CD4-positive, alpha-beta T cell (primary cell): ENCODE results near the gene PLIN1. TPM values are rescaled to one million over a fixed set of nuclear protein-coding genes. Genes with fewer than 3 reads are reported as not detected.

ENCODE experiments used
- ATAC-seq: fragments of 200-7000 bp; cut with Tn5 transposase; one replicate; pipeline ENCODE4 v1.10.0; 2022; ENCODE audit warnings: mild to moderate bottlenecking; ENCODE audit not compliant: poor library complexity
- CTCF ChIA-PET: fragments of 350-600 bp; sonication (Branson Sonifier 250); formaldehyde crosslinking; loops from one replicate; lab custom pipeline; 2021; ENCODE audit warnings: antibody characterized with exemption, inconsistent platforms; lab: Charles Lee
- POLR2A ChIA-PET: fragments of 350-600 bp; sonication (Branson Sonifier 250); formaldehyde crosslinking; loops from one replicate; lab custom pipeline; 2021; ENCODE audit warnings: antibody characterized with exemption, inconsistent platforms; lab: Charles Lee
- DNase-seq, 14 experiments: peaks; one replicate each; pipeline ENCODE4 v3.0.0-alpha.2; 2013 to 2020; ENCODE audit warnings: mixed read lengths in 2 of 14
- H3K27ac ChIP-seq, 2 donors: one replicate each; pipeline versions ENCODE4 v1.5.1 to v1.7.0; 2013; ENCODE audit warnings: low read length in 2 of 2, low read depth in 1 of 2, mild to moderate bottlenecking in 1 of 2
- H3K27me3 ChIP-seq, 2 experiments: 1 replicate in 1 of 2; 2 replicates in 1 of 2; pipeline versions ENCODE4 v1.6.1 to v1.7.0; 2013; ENCODE audit warnings: low read length in 2 of 2, control low read depth in 1 of 2, mild to moderate bottlenecking in 1 of 2, moderate library complexity in 1 of 2; ENCODE audit not compliant: insufficient read depth in 2 of 2, control insufficient read depth in 1 of 2
- H3K36me3 ChIP-seq: one replicate; pipeline ENCODE4 v1.6.1; 2013; ENCODE audit warnings: low read length, control low read depth; ENCODE audit not compliant: insufficient read depth
- H3K4me1 ChIP-seq: one replicate; pipeline ENCODE4 v1.6.1; 2013; ENCODE audit warnings: low read length, control low read depth; ENCODE audit not compliant: insufficient read depth
- H3K4me3 ChIP-seq: one replicate; pipeline ENCODE4 v1.5.1; 2013; ENCODE audit warnings: mild to moderate bottlenecking, low read length, moderate library complexity
- H3K9me3 ChIP-seq, 2 experiments: 1 replicate in 1 of 2; 2 replicates in 1 of 2; pipeline versions ENCODE4 v1.6.1 to v1.7.0; 2013; ENCODE audit warnings: low read length in 2 of 2, mild to moderate bottlenecking in 2 of 2, control low read depth in 1 of 2, moderate library complexity in 1 of 2; ENCODE audit not compliant: control insufficient read depth in 1 of 2, insufficient read depth in 1 of 2
- H3K27ac Mint-ChIP-seq: one replicate; pipeline ENCODE4 v1.8.0; 2020; ENCODE audit warnings: mixed read lengths
- H3K27me3 Mint-ChIP-seq: one replicate; pipeline ENCODE4 v1.8.0; 2021; ENCODE audit warnings: mixed read lengths
- H3K36me3 Mint-ChIP-seq: one replicate; pipeline ENCODE4 v1.8.0; 2021; ENCODE audit warnings: low read depth, mixed read lengths
- H3K4me1 Mint-ChIP-seq: one replicate; pipeline ENCODE4 v1.8.0; 2021; ENCODE audit warnings: low read depth, mixed read lengths
- H3K4me3 Mint-ChIP-seq: one replicate; pipeline ENCODE4 v1.8.0; 2020; ENCODE audit warnings: mild to moderate bottlenecking, mixed read lengths
- H3K9me3 Mint-ChIP-seq: one replicate; pipeline ENCODE4 v1.8.0; 2020; ENCODE audit warnings: mixed read lengths
- intact Hi-C, 2 experiments: fragments of 100-400 bp; cut with DNase I in 1 of 2; cut with micrococcal nuclease in 1 of 2; formaldehyde crosslinking; loops; one replicate each; pipeline versions ENCODE4 v1.15.1 to v1.9.0; 2023 to 2025; cut with DNase I, micrococcal nuclease
- total RNA-seq, 174 experiments: library from RNA in 2 of 174; stranded (reverse) in 2 of 174; gene quantifications; one replicate each; pipeline ENCODE4 v1.2.3 and lab custom pipeline; 2021 to 2026
- TF ChIP-seq, protein P1 (sequence below): fragments of 200-600 bp; IDR thresholded peaks from one replicate; pipeline ENCODE4 v1.8.0; 2022; ENCODE audit warnings: antibody characterized with exemption, mild to moderate bottlenecking

The PLIN1 gene
- total RNA-seq, 2 experiments from 2014 or later: 0.08 to 0.22 TPM

DNA sequence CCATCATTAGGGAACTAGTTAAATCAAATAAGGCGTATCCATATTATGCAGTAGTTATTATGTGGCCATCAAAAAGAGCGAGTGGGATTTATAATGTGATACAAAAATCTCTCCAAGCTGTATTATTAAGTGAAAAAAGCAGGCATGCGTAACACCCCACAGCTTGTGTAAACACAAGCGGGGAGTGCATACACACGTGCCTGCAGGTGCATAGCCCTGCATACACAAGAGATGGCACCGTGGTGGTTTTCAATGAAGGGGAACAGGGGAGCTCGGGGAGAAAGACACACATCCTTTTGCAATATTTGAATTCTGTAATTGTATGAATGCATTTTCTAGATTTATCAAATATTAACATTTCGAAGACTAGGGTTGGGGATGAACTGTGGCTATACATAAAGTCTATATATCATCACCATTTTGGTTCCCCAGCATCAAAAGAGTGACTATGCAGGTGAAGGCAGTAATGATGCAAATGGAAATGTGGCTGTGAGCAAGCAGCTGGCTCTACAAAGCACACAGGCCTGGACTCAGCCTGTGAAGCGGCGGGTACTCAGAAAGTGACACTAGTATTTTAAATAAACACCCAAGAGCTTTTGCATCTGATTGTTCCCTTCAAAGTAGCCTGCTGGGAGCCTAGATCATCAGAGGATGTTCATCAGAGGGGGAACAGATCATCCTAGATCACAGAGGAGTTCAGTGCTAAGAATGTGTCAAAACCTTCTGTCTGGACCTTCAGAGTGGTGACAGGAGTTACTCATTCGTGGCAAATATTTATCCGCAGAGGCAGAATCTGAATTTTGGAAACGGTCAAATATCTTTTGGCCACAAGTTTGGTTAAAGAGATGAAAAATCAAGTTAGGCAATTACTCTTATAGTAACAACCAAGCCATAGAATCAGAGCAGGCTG, 14.5 kb downstream of the PLIN1 start:
- Histone ChIP-seq H3K4me1 (peaks cover 3% of the 10 kb centered on the region), H3K36me3 (no peaks in the 10 kb centered on the region), H3K9me3 (peaks cover 0 to 6% of the 10 kb centered on the region in 2 experiments), H3K27ac (no peak overlapping the region), H3K27me3 (peaks cover 18 to 27% of the 10 kb centered on the region in 2 experiments), H3K4me3 (no peak overlapping the region)
- no peak for ATAC-seq
- peaks cover 4% of the 10 kb centered on the region for H3K4me1 Mint-ChIP-seq
- no peaks in the 10 kb centered on the region for H3K36me3 Mint-ChIP-seq
- H3K4me3 Mint-ChIP-seq: no peak overlapping the region
- intact Hi-C loops: no loop called here
- DNase-seq: no peak
- TF ChIP-seq, protein P1, sequence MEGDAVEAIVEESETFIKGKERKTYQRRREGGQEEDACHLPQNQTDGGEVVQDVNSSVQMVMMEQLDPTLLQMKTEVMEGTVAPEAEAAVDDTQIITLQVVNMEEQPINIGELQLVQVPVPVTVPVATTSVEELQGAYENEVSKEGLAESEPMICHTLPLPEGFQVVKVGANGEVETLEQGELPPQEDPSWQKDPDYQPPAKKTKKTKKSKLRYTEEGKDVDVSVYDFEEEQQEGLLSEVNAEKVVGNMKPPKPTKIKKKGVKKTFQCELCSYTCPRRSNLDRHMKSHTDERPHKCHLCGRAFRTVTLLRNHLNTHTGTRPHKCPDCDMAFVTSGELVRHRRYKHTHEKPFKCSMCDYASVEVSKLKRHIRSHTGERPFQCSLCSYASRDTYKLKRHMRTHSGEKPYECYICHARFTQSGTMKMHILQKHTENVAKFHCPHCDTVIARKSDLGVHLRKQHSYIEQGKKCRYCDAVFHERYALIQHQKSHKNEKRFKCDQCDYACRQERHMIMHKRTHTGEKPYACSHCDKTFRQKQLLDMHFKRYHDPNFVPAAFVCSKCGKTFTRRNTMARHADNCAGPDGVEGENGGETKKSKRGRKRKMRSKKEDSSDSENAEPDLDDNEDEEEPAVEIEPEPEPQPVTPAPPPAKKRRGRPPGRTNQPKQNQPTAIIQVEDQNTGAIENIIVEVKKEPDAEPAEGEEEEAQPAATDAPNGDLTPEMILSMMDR: no peak
- ChIA-PET POLR2A (no interaction called here), CTCF (no interaction called here)
- H3K9me3 Mint-ChIP-seq: no peaks in the 10 kb centered on the region
- H3K27me3 Mint-ChIP-seq: peaks cover 52% of the 10 kb centered on the region
- H3K27ac Mint-ChIP-seq: no peak overlapping the region

DNA sequence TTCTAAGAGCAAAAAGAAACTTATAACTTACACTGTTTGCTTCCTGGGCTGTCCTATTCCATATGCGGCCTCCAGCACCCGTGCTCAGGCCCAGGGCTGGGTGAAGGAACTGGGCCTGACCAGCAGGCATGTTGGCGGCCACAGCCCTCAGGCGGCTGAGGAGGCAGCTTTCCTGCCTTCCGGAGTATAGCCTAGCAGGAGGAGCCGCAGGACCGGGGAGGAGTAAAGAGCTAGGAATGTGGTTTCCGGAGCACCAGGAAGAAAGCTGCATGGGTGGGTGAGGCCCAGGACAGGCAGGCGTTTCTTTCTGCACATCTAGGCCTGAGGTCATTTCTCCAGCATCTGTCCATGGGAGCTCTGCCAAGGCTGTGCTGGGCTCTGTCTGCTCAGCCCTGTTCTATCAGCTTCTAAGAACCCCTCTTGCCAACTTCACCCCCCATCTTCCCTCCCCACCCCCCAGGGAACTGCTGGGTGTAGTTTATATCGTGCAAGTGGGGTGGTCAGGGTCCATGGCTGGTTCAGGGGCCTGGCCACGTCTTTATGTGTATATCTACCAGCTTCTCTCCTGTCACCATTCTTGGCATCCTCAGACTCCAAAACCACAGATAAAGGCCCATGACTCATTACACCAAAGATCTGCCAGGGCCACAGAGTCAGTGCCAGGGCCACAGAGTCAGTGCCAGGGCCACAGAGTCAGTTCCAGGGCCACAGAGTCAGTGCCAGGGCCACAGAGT, 16.1 kb downstream of the PLIN1 start:
- DNase-seq: no peak
- TF ChIP-seq, protein P1: no peak
- no peak overlapping the region for H3K4me3 ChIP-seq
- peaks cover 0 to 6% of the 10 kb centered on the region in 2 experiments for H3K9me3 ChIP-seq
- H3K27me3 ChIP-seq: peaks cover 22 to 27% of the 10 kb centered on the region in 2 experiments
- H3K27ac ChIP-seq: no peak overlapping the region
- POLR2A ChIA-PET: no interaction called here
- H3K36me3 ChIP-seq: no peaks in the 10 kb centered on the region
- peaks cover 52% of the 10 kb centered on the region for H3K27me3 Mint-ChIP-seq
- peaks cover 4% of the 10 kb centered on the region for H3K4me1 Mint-ChIP-seq
- H3K27ac Mint-ChIP-seq: no peak overlapping the region
- ATAC-seq: no peak
- peaks cover 3% of the 10 kb centered on the region for H3K4me1 ChIP-seq
- CTCF ChIA-PET: no interaction called here
- H3K9me3 Mint-ChIP-seq: no peaks in the 10 kb centered on the region
- intact Hi-C loops: no loop called here
- no peaks in the 10 kb centered on the region for H3K36me3 Mint-ChIP-seq
- H3K4me3 Mint-ChIP-seq: no peak overlapping the region

DNA sequence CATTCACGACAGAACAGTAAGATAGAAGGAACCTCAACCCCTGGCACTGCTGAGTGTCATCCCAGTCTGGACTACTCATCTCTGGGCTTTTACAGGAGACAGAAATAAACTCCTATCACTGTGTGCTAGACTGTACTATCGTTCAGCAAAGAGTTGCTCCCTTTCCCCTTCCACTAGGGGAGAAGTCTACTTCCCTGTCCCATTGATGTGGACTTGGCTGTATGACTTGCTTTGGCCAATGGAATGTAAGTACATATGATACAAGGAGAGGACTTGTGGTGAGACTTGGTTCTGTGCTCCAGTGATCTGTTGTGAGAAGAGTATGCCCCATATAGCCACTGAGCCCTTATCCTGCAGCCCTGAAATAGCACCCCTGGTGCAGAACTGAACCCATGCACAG, 18.6 kb downstream of the PLIN1 start:
- no peaks in the 10 kb centered on the region for H3K9me3 Mint-ChIP-seq
- TF ChIP-seq, protein P1: no peak
- Histone ChIP-seq H3K27ac (no peak overlapping the region), H3K27me3 (peaks cover 17 to 18% of the 10 kb centered on the region in 2 experiments), H3K36me3 (no peaks in the 10 kb centered on the region), H3K4me1 (no peaks in the 10 kb centered on the region), H3K4me3 (no peak overlapping the region), H3K9me3 (no peaks in the 10 kb centered on the region)
- peaks cover 72% of the 10 kb centered on the region for H3K27me3 Mint-ChIP-seq
- ChIA-PET POLR2A (no interaction called here), CTCF (no interaction called here)
- ATAC-seq (no peak), DNase-seq (no peak)
- intact Hi-C loops: no loop called here
- no peak overlapping the region for H3K27ac Mint-ChIP-seq
- no peaks in the 10 kb centered on the region for H3K36me3 Mint-ChIP-seq
- H3K4me3 Mint-ChIP-seq: no peak overlapping the region
- peaks cover 7% of the 10 kb centered on the region for H3K4me1 Mint-ChIP-seq
